Activated T-cell treated with anti-CD3 and anti-CD28 coated beads, Interleukin-2, amount 50 U/mL, for 4 hours (primary cell): ENCODE results near the gene ASAP2. TPM values are rescaled to one million over a fixed set of nuclear protein-coding genes. Genes with fewer than 3 reads are reported as not detected.

Experiments
- ATAC-seq, 2 donors: fragments of 200-7000 bp; cut with Tn5 transposase; one replicate each; pipeline ENCODE4 v1.10.0; 2021
- DNase-seq: peaks from one replicate; pipeline ENCODE4 v3.0.0-alpha.2; 2020
- H3K27me3 Mint-ChIP-seq: one replicate; pipeline ENCODE4 v1.8.0; 2021; ENCODE audit warnings: low read depth, mixed read lengths
- H3K36me3 Mint-ChIP-seq: one replicate; pipeline ENCODE4 v1.8.0; 2022; ENCODE audit warnings: mixed read lengths; ENCODE audit not compliant: insufficient read depth
- H3K4me1 Mint-ChIP-seq: one replicate; pipeline ENCODE4 v1.8.0; 2021; ENCODE audit warnings: low read depth, mixed read lengths
- H3K4me3 Mint-ChIP-seq: one replicate; pipeline ENCODE4 v1.8.0; 2021; ENCODE audit warnings: mild to moderate bottlenecking, moderate library complexity, mixed read lengths
- H3K9me3 Mint-ChIP-seq: one replicate; pipeline ENCODE4 v1.8.0; 2021; ENCODE audit warnings: mixed read lengths
- total RNA-seq, 3 donors: library from RNA; stranded (reverse); gene quantifications; one replicate each; pipeline ENCODE4 v1.2.1, GENCODE V29; 2021

Gene ASAP2
- total RNA-seq, 3 donors from 2014 or later = 0.13 to 0.22 (median 0.20) TPM

GRCh38 chr2:9354318-9354717 lies 147.7 kb downstream of the ASAP2 start:
- Mint-ChIP-seq H3K9me3 (no peaks in the 10 kb centered on the region), H3K27me3 (peaks cover 28% of the 10 kb centered on the region), H3K4me3 (no peak overlapping the region), H3K4me1 (peaks cover 4% of the 10 kb centered on the region), H3K36me3 (no peaks in the 10 kb centered on the region)
- ATAC-seq = no peak
- DNase-seq = no peak

GRCh38 chr2:9355270-9355669 lies 148.7 kb downstream of the ASAP2 start:
- no peaks in the 10 kb centered on the region for H3K36me3 Mint-ChIP-seq
- peaks cover 28% of the 10 kb centered on the region for H3K27me3 Mint-ChIP-seq
- H3K4me1 Mint-ChIP-seq = peaks cover 4% of the 10 kb centered on the region
- DNase-seq = no peak
- H3K4me3 Mint-ChIP-seq = no peak overlapping the region
- no peaks in the 10 kb centered on the region for H3K9me3 Mint-ChIP-seq
- no peak for ATAC-seq

- no peaks in the 10 kb centered on the region for H3K9me3 Mint-ChIP-seq
- DNase-seq (no peak), ATAC-seq (no peak)
- peaks cover 26% of the 10 kb centered on the region for H3K27me3 Mint-ChIP-seq
- H3K36me3 Mint-ChIP-seq = no peaks in the 10 kb centered on the region
- peaks cover 4% of the 10 kb centered on the region for H3K4me1 Mint-ChIP-seq
- H3K4me3 Mint-ChIP-seq = no peak overlapping the region
Measured at GRCh38 chr2:9355716-9356115, 149.1 kb downstream of the ASAP2 start.

GRCh38 chr2:9356261-9356660 lies 149.6 kb downstream of the ASAP2 start:
- H3K4me3 Mint-ChIP-seq = no peak overlapping the region
- no peaks in the 10 kb centered on the region for H3K9me3 Mint-ChIP-seq
- H3K27me3 Mint-ChIP-seq = peaks cover 26% of the 10 kb centered on the region
- H3K4me1 Mint-ChIP-seq = peaks cover 4% of the 10 kb centered on the region
- DNase-seq (no peak), ATAC-seq (no peak)
- no peaks in the 10 kb centered on the region for H3K36me3 Mint-ChIP-seq

- peaks cover 23% of the 10 kb centered on the region for H3K27me3 Mint-ChIP-seq
Measured at GRCh38 chr2:9358846-9359245, 152.2 kb downstream of the ASAP2 start.

GRCh38 chr2:9359463-9359862 lies 152.9 kb downstream of the ASAP2 start:
- DNase-seq (no peak), ATAC-seq (no peak)
- H3K4me1 Mint-ChIP-seq = peaks cover 4% of the 10 kb centered on the region
- no peak overlapping the region for H3K4me3 Mint-ChIP-seq
- H3K9me3 Mint-ChIP-seq = no peaks in the 10 kb centered on the region
- H3K27me3 Mint-ChIP-seq = peaks cover 22% of the 10 kb centered on the region
- H3K36me3 Mint-ChIP-seq = no peaks in the 10 kb centered on the region

More at GRCh38 chr2:9358846-9359245, 152.2 kb downstream of the ASAP2 start:
- Mint-ChIP-seq H3K36me3 (no peaks in the 10 kb centered on the region), H3K4me1 (peaks cover 4% of the 10 kb centered on the region), H3K4me3 (no peak overlapping the region), H3K9me3 (no peaks in the 10 kb centered on the region)
- DNase-seq = no peak
- ATAC-seq = no peak

GRCh38 chr2:9360110-9360509 lies 153.5 kb downstream of the ASAP2 start:
- Mint-ChIP-seq H3K36me3 (no peaks in the 10 kb centered on the region), H3K4me3 (no peak overlapping the region), H3K27me3 (peaks cover 22% of the 10 kb centered on the region), H3K9me3 (no peaks in the 10 kb centered on the region), H3K4me1 (peaks cover 4% of the 10 kb centered on the region)
- no peak for DNase-seq
- ATAC-seq = no peak

- Mint-ChIP-seq H3K9me3 (no peaks in the 10 kb centered on the region), H3K36me3 (no peaks in the 10 kb centered on the region), H3K4me3 (no peak overlapping the region), H3K4me1 (peaks cover 4% of the 10 kb centered on the region), H3K27me3 (peaks cover 22% of the 10 kb centered on the region)
- DNase-seq = no peak
- no peak for ATAC-seq
Measured at GRCh38 chr2:9360701-9361100, 154.1 kb downstream of the ASAP2 start.

GRCh38 chr2:9364373-9364772 lies 157.8 kb downstream of the ASAP2 start:
- Mint-ChIP-seq H3K36me3 (no peaks in the 10 kb centered on the region), H3K4me3 (no peak overlapping the region), H3K9me3 (no peaks in the 10 kb centered on the region), H3K4me1 (no peaks in the 10 kb centered on the region), H3K27me3 (peaks cover 11% of the 10 kb centered on the region)
- ATAC-seq (no peak), DNase-seq (no peak)

- Mint-ChIP-seq H3K27me3 (peaks cover 16% of the 10 kb centered on the region), H3K4me1 (no peaks in the 10 kb centered on the region), H3K9me3 (no peaks in the 10 kb centered on the region), H3K4me3 (no peak overlapping the region), H3K36me3 (no peaks in the 10 kb centered on the region)
- ATAC-seq (no peak), DNase-seq (no peak)
Measured at GRCh38 chr2:9364791-9365497, 158.3 kb downstream of the ASAP2 start.

GRCh38 chr2:9365498-9366019 lies 158.9 kb downstream of the ASAP2 start:
- DNase-seq (no peak), ATAC-seq (no peak)
- no peaks in the 10 kb centered on the region for H3K9me3 Mint-ChIP-seq
- H3K4me1 Mint-ChIP-seq = peaks cover under 1% of the 10 kb centered on the region
- no peak overlapping the region for H3K4me3 Mint-ChIP-seq
- H3K36me3 Mint-ChIP-seq = no peaks in the 10 kb centered on the region
- H3K27me3 Mint-ChIP-seq = peaks cover 22% of the 10 kb centered on the region

- no peaks in the 10 kb centered on the region for H3K36me3 Mint-ChIP-seq
- no peak for DNase-seq
- ATAC-seq = no peak
- H3K27me3 Mint-ChIP-seq = peaks cover 25% of the 10 kb centered on the region
- peaks cover 2% of the 10 kb centered on the region for H3K4me1 Mint-ChIP-seq
- H3K4me3 Mint-ChIP-seq = no peak overlapping the region
- H3K9me3 Mint-ChIP-seq = no peaks in the 10 kb centered on the region
Measured at GRCh38 chr2:9366026-9366425, 159.4 kb downstream of the ASAP2 start.

- Mint-ChIP-seq H3K27me3 (peaks cover 28% of the 10 kb centered on the region), H3K4me1 (peaks cover 7% of the 10 kb centered on the region), H3K36me3 (no peaks in the 10 kb centered on the region), H3K9me3 (no peaks in the 10 kb centered on the region), H3K4me3 (no peak overlapping the region)
- ATAC-seq (peak; percentile 29 to 33), DNase-seq (no peak)
Measured at GRCh38 chr2:9370746-9371145, 164.1 kb downstream of the ASAP2 start.

GRCh38 chr2:9373047-9373446 lies 166.4 kb downstream of the ASAP2 start:
- no peak for ATAC-seq
- no peak for DNase-seq
- H3K4me1 Mint-ChIP-seq = peaks cover 7% of the 10 kb centered on the region
- no peaks in the 10 kb centered on the region for H3K9me3 Mint-ChIP-seq
- H3K36me3 Mint-ChIP-seq = no peaks in the 10 kb centered on the region
- peaks cover 32% of the 10 kb centered on the region for H3K27me3 Mint-ChIP-seq
- H3K4me3 Mint-ChIP-seq = no peak overlapping the region

GRCh38 chr2:9373476-9373875 lies 166.9 kb downstream of the ASAP2 start:
- ATAC-seq = no peak
- peaks cover 7% of the 10 kb centered on the region for H3K4me1 Mint-ChIP-seq
- peaks cover 32% of the 10 kb centered on the region for H3K27me3 Mint-ChIP-seq
- H3K9me3 Mint-ChIP-seq = no peaks in the 10 kb centered on the region
- H3K4me3 Mint-ChIP-seq = no peak overlapping the region
- no peak for DNase-seq
- H3K36me3 Mint-ChIP-seq = no peaks in the 10 kb centered on the region
